Measurements from ENCODE around the gene RGS19.

DNA sequence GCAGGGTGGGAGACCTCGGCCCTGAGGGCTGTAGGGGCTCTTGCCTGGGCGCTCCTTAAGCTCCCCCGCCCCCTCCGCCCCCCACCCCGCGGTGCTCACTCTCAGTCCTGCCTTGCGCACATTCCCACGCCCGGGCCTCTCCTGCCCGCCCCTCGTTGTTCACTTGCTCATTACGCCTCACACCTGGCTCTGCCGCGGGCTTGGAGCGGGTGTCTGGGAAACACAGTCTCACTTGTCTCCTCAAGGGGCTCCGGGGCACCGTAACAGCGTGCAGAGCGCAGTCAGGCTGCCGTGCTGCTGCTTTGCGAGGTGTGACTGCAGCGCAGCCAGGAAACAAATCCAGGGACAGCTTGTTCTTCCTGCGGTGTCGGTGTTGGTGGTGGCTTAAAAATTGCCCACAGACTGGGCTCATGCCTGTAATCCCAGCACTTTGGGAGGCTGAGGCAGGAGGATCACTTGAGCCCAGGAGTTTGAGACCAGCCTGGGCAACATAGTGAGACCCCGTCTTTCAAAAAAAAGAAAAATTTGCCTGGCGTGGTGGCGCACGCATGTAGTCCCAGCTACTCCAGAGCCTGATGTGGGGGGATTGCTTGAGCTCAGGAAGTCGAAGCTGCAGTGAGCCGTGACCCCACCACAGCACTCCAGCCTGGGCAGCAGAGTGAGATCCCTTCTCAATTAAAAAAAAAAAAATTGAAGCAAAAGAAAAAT lies 23.5 kb upstream of the RGS19 start:
- TF ChIP-seq, protein P1, sequence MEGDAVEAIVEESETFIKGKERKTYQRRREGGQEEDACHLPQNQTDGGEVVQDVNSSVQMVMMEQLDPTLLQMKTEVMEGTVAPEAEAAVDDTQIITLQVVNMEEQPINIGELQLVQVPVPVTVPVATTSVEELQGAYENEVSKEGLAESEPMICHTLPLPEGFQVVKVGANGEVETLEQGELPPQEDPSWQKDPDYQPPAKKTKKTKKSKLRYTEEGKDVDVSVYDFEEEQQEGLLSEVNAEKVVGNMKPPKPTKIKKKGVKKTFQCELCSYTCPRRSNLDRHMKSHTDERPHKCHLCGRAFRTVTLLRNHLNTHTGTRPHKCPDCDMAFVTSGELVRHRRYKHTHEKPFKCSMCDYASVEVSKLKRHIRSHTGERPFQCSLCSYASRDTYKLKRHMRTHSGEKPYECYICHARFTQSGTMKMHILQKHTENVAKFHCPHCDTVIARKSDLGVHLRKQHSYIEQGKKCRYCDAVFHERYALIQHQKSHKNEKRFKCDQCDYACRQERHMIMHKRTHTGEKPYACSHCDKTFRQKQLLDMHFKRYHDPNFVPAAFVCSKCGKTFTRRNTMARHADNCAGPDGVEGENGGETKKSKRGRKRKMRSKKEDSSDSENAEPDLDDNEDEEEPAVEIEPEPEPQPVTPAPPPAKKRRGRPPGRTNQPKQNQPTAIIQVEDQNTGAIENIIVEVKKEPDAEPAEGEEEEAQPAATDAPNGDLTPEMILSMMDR (IDR thresholded peaks at IDR 0.05), result no peak
- TF ChIP-seq SIN3A (IDR thresholded peaks at IDR 0.05; ENCODE audit: borderline replicate concordance, insufficient read depth, low read depth, low read length), result no peak
- TF ChIP-seq POLR2AphosphoS5 (IDR thresholded peaks at IDR 0.05; ENCODE audit: low read depth, low read length), result no peak

All from Panc1 (cell line).